GM18505 (cell line): ENCODE measurements around the gene PRR7.

Experiments
- ATAC-seq: cut with Tn5 transposase; IDR thresholded peaks from one replicate; pipeline ENCODE4 v1.9.1; 2021; ENCODE audit not compliant: unreplicated experiment
- POLR2A ChIP-seq: IDR thresholded peaks from 4 replicates; pipeline ENCODE4 v1.6.1; 2011; ENCODE audit warnings: borderline replicate concordance; ENCODE audit not compliant: insufficient read depth, insufficient read length; ENCODE audit errors: extremely low read depth

Gene PRR7, protein sequence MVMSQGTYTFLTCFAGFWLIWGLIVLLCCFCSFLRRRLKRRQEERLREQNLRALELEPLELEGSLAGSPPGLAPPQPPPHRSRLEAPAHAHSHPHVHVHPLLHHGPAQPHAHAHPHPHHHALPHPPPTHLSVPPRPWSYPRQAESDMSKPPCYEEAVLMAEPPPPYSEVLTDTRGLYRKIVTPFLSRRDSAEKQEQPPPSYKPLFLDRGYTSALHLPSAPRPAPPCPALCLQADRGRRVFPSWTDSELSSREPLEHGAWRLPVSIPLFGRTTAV

DNA sequence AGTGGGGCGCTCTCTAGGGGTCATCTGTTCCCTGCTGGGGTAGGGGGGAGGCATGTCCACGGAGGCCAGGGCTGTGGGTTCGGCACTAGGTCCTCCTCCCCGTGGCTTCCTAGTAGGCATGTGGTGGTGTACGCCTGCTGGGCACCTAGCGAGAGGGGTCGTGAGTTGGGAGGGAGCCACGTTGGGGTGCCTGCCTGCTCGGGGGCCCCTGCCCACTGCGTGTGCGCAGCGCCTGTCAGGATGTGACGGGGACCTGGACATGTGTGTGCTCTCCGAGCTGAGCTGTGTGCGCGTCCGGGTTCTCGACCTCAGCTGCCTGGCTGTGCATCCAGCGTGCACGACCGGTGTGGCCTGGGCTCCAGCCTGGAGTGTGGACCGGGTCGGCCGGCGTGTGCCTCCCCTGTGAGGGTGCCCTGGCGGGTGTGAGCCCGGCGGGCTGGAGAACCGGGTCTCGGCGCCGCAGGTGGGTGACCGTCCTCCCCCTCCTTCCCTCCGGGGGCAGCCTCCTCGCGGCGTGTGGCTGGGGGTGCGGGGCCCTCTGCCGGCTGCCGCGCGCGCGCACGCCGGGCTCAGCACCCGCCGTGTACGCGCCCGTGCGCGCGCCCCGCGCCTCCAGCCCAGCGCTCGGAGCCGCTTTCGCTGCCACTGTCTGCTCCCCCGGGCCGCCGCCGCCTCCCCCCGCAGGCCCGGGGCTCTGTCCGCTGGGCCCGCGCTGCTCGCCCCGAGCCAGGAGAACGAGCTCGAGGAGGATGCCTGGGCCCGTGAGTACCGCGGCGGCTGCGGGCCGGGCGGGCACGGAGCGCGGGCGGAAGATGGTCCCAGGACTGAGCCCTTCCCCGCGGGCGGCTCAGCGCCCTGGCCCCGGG lies at the start of gene PRR7:
PRR7 (plus strand) TSS at position 615 of the 866 bp plus-strand sequence. CDS start 8,254 bp downstream, outside the sequence.
- ATAC-seq = peak; percentile 48
- peak; percentile 59 for TF ChIP-seq POLR2A

DNA sequence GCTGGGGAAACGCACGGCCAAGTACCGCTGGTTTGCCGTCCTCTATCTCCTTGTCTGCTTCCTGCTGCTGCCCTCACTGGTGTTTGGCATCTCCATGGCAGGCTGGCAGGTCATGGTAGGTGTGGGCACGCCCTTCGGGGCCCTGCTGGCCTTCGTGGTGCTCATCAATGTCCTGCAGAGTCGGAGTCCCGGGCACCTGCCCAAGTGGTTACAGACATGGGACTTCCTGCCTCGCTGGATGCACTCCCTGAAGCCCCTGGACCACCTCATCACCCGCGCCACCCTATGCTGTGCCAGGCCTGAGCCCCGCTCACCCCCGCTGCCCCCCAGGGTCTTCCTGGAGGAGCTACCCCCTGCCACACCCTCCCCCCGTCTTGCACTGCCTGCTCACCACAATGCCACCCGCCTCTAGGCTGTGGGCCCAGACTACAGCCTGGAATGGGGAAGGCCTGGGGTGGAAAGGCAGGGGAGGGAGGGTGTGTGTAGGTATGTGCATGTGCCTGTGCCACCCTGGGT lies 48.7 kb upstream of the PRR7 start:
- TF ChIP-seq POLR2A = no peak
- no peak for ATAC-seq

DNA sequence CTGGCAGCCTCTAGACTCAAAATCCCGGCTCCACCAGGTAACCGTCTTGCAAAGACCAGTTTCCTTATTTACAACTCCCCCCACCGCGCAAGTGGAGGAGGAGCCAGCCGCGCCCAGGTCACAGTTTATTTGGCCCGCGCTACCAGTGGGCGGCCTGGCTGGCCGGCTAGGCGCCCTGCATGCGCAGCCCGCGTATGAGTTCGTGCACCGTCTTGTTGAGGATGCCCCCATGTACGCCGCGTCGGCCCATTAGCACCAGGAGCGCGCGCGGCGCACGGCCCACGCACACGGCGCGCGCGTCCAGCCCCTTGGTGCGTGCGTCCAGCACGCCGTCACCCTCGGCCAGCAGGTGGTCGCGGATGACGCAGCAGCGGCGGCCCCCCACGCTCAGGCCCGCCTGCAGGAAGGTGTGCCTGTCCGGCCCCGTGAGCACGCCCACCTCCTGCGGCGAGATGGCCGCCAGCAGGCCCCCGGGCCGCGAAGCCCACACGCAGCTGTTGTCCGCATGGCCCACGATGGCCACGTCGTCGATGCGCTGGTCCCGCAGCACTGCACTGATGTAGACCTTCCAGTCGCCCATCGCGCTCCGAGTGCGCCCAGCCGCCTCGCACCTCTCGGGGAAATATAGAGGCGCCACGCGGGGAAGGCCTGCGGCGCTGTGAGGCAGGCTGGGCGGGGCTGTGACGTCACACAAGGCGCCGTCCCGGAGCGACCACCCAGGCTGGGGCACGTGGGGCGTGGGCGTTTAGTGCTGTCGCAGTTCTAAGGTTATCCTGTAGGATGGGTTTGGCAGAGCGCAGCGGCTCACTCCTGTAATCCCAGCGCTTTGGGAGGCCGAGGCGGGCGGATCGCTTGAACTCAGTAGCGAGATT lies 46.4 kb upstream of the PRR7 start, which contains the start of gene PFN3:
PFN3 (minus strand) TSS at position 665 of the 872 bp plus-strand sequence; CDS start at position 580, 85 bp downstream.
- ATAC-seq = no peak
- no peak for TF ChIP-seq POLR2A

- TF ChIP-seq POLR2A = no peak
- no peak for ATAC-seq
Observed at GRCh38 chr5:177402271-177403043, 44.2 kb upstream of the PRR7 start.

- peak; percentile 16 for ATAC-seq
- TF ChIP-seq POLR2A = no peak
Observed at GRCh38 chr5:177403102-177403791, 43.4 kb upstream of the PRR7 start.

DNA sequence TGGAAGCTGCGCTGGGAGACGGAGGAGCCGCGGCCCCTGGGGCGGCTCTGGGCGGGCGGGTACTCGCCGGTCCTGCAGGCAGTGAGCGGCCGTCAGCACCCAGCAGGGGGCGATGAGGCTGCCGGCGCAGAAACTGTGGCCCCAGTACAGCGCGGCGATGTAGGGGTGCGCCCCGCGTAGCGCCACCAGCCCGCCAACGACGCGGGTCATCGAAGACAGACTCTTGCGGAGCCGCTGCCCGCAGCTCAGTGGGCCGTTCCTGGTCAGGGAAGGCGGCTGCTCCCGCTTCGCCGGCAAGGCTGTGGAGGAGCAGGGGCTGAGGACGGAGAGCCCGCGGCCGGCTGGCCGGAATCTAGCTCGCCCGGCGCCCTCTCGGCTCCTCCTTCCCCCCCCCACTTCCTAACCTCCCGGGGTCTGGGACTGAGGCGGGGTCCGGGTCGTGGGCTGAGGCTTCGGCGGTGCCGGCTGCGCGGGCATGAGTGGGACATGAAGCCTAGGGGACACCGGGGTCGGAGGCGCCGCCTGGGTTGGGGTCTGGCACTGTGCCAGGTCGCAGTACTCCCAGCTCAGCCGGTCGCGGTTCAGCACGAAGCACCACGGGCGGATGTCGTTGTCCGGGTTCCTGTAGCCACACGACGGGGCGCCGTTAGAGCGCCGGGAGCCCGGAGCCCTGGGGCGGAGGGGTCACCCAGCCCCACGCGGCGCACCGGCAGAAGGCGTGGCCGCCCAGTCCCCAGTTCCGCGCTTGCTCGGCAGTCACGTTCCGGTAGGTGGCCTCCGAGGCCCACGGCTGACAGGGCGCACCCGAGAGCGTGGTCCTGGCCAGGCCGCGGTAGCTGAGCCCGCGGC lies 42.6 kb upstream of the PRR7 start:
- ATAC-seq = peak; percentile 78
- peak; percentile 39 for TF ChIP-seq POLR2A

DNA sequence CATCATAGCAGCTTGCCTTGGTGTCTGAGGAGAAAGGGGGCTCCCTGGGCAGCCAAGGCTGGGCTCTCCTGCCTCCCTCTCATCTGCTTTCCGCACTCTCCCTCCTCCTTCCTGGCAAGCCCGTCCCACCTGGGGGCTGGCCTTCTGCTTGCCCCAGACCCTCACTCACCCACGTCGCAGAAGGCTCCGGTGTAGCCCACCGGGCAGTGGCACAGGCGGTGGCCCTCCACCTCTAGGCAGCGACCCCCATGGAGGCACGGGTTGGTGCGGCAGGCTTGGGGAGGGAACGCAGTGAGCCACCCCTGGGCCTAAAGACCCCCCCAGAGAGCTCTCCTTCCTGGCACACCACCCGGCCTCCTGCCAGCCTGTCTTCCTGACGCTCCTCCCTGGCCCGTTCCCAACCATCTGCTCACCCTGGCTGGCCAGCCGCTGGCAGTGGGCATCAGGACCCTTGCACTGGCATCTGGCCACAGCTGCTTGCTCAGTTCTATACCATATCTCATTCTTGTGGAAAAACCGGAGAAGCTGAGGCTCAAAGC lies 41.9 kb upstream of the PRR7 start:
- TF ChIP-seq POLR2A = no peak
- ATAC-seq = no peak

DNA sequence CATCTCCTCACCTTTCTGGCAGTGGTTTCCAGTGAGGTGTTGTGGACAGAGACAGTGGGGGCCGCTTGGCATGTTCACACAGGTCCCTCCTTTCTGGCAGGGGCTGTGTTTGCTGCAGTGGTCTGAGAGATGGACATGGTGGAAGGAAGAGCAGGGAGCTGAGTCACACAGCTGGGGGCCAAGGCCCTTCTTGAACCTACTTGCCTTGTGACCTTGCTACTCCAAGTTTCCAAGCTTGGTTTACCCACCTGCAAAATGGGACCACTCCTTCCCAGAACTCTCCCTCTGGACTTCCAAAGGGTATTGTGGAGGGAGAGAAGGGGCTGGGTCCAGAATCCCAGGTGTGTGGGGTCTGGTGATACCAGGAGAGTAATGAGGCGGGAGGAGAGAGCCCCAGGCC lies 41.3 kb upstream of the PRR7 start:
- ATAC-seq = no peak
- TF ChIP-seq POLR2A = no peak

DNA sequence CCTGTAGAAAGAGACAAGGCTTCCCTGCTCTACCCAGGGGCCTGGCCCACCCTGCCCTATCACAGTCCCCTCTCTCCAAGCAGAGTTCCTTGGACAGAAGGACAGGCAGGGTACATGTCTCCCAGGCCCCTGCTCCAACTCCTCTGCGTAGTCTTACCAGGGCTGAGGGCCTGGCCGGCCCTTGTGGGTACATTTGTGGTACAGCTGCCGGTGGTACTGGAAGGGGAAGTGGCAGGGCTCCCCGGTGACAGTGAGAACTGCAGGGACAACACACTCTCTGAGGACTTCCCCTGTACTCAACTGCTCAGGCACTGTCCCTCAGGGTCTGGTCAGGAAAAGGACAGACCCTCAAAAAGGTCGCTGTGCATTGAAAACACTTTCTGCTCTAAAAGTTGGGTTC lies 40.8 kb upstream of the PRR7 start:
- TF ChIP-seq POLR2A = no peak
- ATAC-seq = no peak

GRCh38 chr5:177409043-177409801 lies 37.4 kb upstream of the PRR7 start, which contains the start of gene F12:
TSS of gene F12 (minus strand) at chr5:177409564. CDS start at chr5:177409527, 37 bp downstream.
- no peak for ATAC-seq
- no peak for TF ChIP-seq POLR2A
